A673 (cell line): Measurements from ENCODE around the gene GATAD2A.

ENCODE experiments used
- CTCF ChIP-seq: fragments of 300-800, 200-600 bp; sonication (generic); conservative IDR thresholded peaks from 2 replicates; pipeline ENCODE4 v1.5.1; 2017; ENCODE audit warnings: low read depth, mild to moderate bottlenecking, antibody characterized with exemption, low read length, moderate library complexity, mixed read lengths
- EZH2 ChIP-seq: fragments of 200-600 bp; sonication (generic); IDR thresholded peaks from 2 replicates; pipeline ENCODE4 v1.6.1; 2017; ENCODE audit warnings: borderline replicate concordance, low read depth, mild to moderate bottlenecking, mixed read lengths, antibody characterized with exemption, low read length; ENCODE audit not compliant: poor library complexity, severe bottlenecking

- TF ChIP-seq EZH2 (no peak), CTCF (no peak)
Observed at GRCh38 chr19:19549804-19550464, 144.5 kb downstream of the GATAD2A start.
